Measurements from ENCODE around the gene BRD3OS. TPM values are rescaled to one million over a fixed set of nuclear protein-coding genes. Genes with fewer than 3 reads are reported as not detected.

The BRD3OS gene
- total and polyA plus RNA-seq, 2 experiments from 2014 or later: 18.6 to 32.3 TPM

DNA sequence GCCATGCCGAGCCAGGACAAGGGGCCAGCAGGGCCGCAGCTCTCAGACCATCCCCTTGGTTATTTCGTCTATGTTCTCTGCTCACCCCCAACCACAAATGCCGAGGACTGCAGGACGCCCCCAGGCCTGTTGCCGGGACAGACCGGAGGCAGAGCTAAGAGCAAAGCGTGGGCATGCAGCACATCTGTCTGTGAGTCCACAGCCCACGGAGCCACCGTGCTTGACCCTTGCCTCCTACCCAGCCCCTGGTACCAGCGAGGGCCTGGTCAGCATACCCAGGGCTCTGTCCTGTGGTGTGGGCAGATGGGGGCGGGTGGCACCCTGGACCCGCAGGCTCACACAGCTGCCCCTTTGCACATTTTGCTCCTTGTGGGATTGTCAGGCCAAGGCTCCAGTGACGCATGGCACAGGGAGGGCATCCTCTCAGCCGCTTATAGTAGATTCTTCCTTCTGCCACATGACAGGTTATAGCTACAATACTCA lies 37.8 kb downstream of the BRD3OS start:
- TF ChIP-seq, protein P1, sequence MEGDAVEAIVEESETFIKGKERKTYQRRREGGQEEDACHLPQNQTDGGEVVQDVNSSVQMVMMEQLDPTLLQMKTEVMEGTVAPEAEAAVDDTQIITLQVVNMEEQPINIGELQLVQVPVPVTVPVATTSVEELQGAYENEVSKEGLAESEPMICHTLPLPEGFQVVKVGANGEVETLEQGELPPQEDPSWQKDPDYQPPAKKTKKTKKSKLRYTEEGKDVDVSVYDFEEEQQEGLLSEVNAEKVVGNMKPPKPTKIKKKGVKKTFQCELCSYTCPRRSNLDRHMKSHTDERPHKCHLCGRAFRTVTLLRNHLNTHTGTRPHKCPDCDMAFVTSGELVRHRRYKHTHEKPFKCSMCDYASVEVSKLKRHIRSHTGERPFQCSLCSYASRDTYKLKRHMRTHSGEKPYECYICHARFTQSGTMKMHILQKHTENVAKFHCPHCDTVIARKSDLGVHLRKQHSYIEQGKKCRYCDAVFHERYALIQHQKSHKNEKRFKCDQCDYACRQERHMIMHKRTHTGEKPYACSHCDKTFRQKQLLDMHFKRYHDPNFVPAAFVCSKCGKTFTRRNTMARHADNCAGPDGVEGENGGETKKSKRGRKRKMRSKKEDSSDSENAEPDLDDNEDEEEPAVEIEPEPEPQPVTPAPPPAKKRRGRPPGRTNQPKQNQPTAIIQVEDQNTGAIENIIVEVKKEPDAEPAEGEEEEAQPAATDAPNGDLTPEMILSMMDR (IDR thresholded peaks at IDR 0.05; ENCODE audit: low read depth, low read length): no peak
- no peak for DNase-seq (ENCODE audit: low read depth in 1 of 2, low spot score in 1 of 2)
- Histone ChIP-seq H3K9me3 (ENCODE audit: low read depth) (no peaks in the 10 kb centered on the region), H3K27me3 (no peaks in the 10 kb centered on the region), H3K27ac (peak overlapping the region; percentile 43), H3K4me1 (ENCODE audit: low read depth) (peaks cover 26% of the 10 kb centered on the region), H3K36me3 (no peaks in the 10 kb centered on the region), H3K4me3 (no peak overlapping the region)

DNA sequence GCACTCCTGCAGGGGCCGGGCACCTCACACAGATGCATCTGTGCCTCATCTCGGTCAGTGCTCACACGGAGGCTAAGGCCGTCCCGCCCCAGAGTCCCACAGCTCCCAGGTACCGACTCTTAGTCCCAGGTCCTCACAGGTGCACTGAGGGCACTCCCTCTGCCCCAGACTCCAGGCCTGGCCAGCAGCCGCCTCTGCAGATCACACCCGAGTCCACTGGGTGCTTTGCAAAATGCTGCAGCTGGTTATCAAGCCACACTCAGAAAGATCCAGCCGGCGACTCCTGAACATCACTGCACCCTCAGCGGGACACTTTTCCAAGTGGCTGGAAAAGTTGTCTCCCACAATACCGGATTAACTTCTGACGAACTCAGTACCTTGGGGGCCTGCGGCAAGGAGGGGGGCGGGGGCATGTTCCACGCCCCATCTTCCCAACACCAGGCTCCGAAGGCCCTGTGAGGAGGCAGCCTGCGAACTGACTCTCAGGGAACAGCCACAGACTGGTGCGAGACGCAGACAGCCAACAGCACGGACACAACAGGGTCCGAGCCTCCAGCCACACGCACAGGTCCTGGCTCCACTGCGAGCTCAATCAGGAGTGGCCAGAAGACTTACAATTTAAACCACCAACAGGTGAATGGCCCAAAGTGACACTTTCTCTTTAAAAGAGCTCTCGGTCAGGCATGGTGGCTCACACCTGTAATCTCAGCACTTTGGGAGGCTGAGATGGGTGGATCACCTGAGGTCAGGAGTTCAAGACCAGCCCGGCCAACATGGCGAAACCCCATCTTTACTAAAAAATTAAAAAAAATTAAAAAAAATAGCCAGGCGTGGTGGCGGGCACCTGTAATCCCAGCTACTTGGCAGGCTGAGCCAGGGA lies 38.5 kb downstream of the BRD3OS start:
- no peaks in the 10 kb centered on the region for H3K9me3 ChIP-seq (ENCODE audit: low read depth)
- no peak overlapping the region for H3K27ac ChIP-seq
- H3K27me3 ChIP-seq: no peaks in the 10 kb centered on the region
- no peaks in the 10 kb centered on the region for H3K36me3 ChIP-seq
- no peak overlapping the region for H3K4me3 ChIP-seq
- TF ChIP-seq, protein P1 (IDR thresholded peaks at IDR 0.05; ENCODE audit: low read depth, low read length): no peak
- peaks cover 25% of the 10 kb centered on the region for H3K4me1 ChIP-seq (ENCODE audit: low read depth)
- no peak for DNase-seq (ENCODE audit: low read depth in 1 of 2, low spot score in 1 of 2)

DNA sequence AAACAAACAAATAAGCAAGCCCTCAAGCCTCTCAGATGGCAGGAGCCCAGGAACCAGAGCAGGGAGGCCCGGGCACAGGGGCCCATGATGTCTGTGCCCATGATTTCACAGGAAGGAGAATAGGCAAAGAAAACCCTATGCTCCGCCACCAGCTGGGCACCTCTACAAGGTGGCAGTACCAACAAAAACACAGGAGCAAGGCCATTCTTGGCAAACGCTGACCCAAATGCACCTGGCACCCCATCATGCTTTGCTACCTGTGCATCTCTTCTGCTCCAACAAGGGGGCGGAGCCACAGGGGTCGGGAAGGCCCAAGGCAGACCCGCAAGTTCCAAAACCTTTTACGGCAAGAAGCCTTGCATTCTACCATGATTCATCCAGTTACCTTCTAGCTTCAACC lies 39.4 kb downstream of the BRD3OS start:
- DNase-seq (ENCODE audit: low read depth in 1 of 2, low spot score in 1 of 2): no peak
- Histone ChIP-seq H3K4me1 (ENCODE audit: low read depth) (peaks cover 25% of the 10 kb centered on the region), H3K4me3 (no peak overlapping the region), H3K36me3 (no peaks in the 10 kb centered on the region), H3K27ac (no peak overlapping the region), H3K27me3 (peaks cover 4% of the 10 kb centered on the region), H3K9me3 (ENCODE audit: low read depth) (no peaks in the 10 kb centered on the region)
- TF ChIP-seq, protein P1 (IDR thresholded peaks at IDR 0.05; ENCODE audit: low read depth, low read length): no peak

DNA sequence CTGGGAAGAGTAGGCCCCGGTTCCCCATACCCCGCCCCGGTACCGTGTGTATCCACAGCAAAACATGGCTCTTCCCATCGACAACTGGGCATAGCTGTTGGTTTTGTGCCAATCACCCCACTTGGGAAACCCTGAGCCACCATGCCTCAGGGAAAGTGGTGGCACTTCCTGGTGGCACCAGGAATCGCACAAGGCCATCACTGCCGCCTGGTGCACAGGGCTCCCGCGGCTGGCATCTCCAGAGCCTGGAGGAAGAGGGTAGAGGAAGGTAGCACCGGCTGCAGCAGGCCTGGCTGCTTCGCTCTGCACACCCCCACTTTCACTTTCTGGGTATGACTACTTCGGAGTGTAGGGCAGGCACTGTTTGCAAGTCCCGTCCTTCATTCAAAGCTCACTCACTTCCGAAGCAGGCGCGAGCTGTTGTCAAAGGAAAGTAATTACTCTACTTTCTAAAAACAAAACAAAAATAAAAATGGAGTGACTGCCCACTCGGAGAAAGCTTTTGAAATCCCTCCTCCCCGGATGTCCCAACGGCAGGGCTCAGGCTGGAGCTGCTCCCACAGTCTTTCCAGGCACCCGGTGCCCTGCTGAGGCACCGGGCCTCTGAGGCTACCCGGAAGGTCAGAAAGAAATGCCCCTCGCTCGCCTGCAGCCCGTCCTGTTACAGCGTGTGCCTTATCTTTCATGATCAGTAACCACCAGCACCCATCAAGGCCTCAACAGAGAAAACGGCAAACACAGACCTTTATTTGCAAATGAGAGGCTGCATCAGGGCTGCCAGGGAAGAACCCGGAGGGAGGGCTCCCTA lies 40.5 kb downstream of the BRD3OS start:
- Histone ChIP-seq H3K4me3 (peak overlapping the region; percentile 84), H3K36me3 (no peaks in the 10 kb centered on the region), H3K9me3 (ENCODE audit: low read depth) (no peaks in the 10 kb centered on the region), H3K27me3 (peaks cover 4% of the 10 kb centered on the region), H3K4me1 (ENCODE audit: low read depth) (peaks cover 25% of the 10 kb centered on the region), H3K27ac (peak overlapping the region; percentile 85)
- DNase-seq (ENCODE audit: low read depth in 1 of 2, low spot score in 1 of 2): peak in 1 of 2 donors; percentile 46
- TF ChIP-seq, protein P1 (IDR thresholded peaks at IDR 0.05; ENCODE audit: low read depth, low read length): no peak

DNA sequence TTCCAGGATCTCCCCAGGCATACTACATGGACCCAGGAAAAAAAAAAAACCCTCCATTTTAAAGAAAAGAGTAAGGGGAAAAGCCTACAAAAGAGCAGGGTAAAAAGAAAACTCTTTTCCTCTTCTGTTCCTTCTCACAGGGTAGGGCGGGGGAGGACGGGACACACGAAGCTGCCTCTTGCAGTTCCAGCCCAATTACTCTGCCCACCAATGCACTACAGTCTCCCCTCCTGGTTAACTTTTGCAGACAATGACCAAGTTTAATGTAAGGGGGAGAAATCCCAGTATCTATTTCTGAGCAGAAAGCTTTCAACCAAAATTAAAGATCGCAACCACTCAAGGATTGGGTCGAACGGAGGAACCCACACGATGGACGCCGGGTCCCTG lies 41.2 kb downstream of the BRD3OS start:
- H3K9me3 ChIP-seq (ENCODE audit: low read depth): no peaks in the 10 kb centered on the region
- H3K27me3 ChIP-seq: peaks cover 4% of the 10 kb centered on the region
- DNase-seq (ENCODE audit: low read depth in 1 of 2, low spot score in 1 of 2): peak; percentile 30 to 40
- peak overlapping the region; percentile 84 for H3K4me3 ChIP-seq
- H3K4me1 ChIP-seq (ENCODE audit: low read depth): peaks cover 23% of the 10 kb centered on the region
- no peaks in the 10 kb centered on the region for H3K36me3 ChIP-seq
- H3K27ac ChIP-seq: peak overlapping the region; percentile 85
- TF ChIP-seq, protein P1 (IDR thresholded peaks at IDR 0.05; ENCODE audit: low read depth, low read length): no peak
